Endodermal cell (in vitro differentiated cells): ENCODE measurements around the gene AUTS2. TPM values are rescaled to one million over a fixed set of nuclear protein-coding genes. Genes with fewer than 3 reads are reported as not detected.
A peak's percentile ranks its signal among the peaks of the same experiment; 100 is the strongest.

Experiments
- DNase-seq: peaks from one replicate; pipeline ENCODE4 v3.0.0-alpha.2; 2017
- H3K27ac ChIP-seq: 2 replicates; pipeline ENCODE4 v1.5.1; 2013; ENCODE audit warnings: mild to moderate bottlenecking, low read depth, low read length, moderate library complexity
- H3K27me3 ChIP-seq: 2 replicates; pipeline ENCODE4 v1.6.1; 2013; ENCODE audit warnings: mild to moderate bottlenecking, low read length, moderate library complexity; ENCODE audit not compliant: insufficient read depth, control insufficient read depth, poor library complexity, severe bottlenecking
- H3K36me3 ChIP-seq: 2 replicates; pipeline ENCODE4 v1.7.0; 2013; ENCODE audit warnings: mild to moderate bottlenecking, low read length, moderate library complexity; ENCODE audit not compliant: control insufficient read depth, insufficient read depth
- H3K4me1 ChIP-seq: one replicate; pipeline ENCODE4 v1.7.0; 2013; ENCODE audit warnings: low read length; ENCODE audit not compliant: control insufficient read depth, insufficient read depth
- H3K4me3 ChIP-seq: 2 replicates; pipeline ENCODE4 v1.5.1; 2013; ENCODE audit warnings: mild to moderate bottlenecking, low read length, moderate library complexity
- H3K9ac ChIP-seq: 2 replicates; pipeline ENCODE4 v1.6.1; 2013; ENCODE audit warnings: mild to moderate bottlenecking, low read length, moderate library complexity; ENCODE audit not compliant: poor library complexity, severe bottlenecking; ENCODE audit errors: extremely low read depth
- H3K9me3 ChIP-seq: 2 replicates; pipeline ENCODE4 v1.6.1; 2013; ENCODE audit warnings: mild to moderate bottlenecking, low read length, moderate library complexity; ENCODE audit not compliant: control insufficient read depth
- H3K27ac Mint-ChIP-seq: 2 replicates; pipeline ENCODE4 v1.8.0; 2020; ENCODE audit warnings: mixed read lengths
- H3K27me3 Mint-ChIP-seq: 2 replicates; pipeline ENCODE4 v1.8.0; 2021; ENCODE audit warnings: mild to moderate bottlenecking, mixed read lengths; ENCODE audit not compliant: insufficient read depth
- H3K36me3 Mint-ChIP-seq: 2 replicates; pipeline ENCODE4 v1.8.0; 2020; ENCODE audit warnings: low read depth, mixed read lengths
- H3K4me1 Mint-ChIP-seq: 2 replicates; pipeline ENCODE4 v1.8.0; 2020; ENCODE audit warnings: mixed read lengths
- H3K4me3 Mint-ChIP-seq: 2 replicates; pipeline ENCODE4 v1.8.0; 2020; ENCODE audit warnings: mild to moderate bottlenecking, moderate library complexity, mixed read lengths
- H3K9me3 Mint-ChIP-seq: 2 replicates; pipeline ENCODE4 v1.8.0; 2020; ENCODE audit warnings: mild to moderate bottlenecking, mixed read lengths
- CTCF ChIP-seq: fragments of 200-600 bp; sonication (generic); conservative IDR thresholded peaks from 2 replicates; pipeline ENCODE4 v1.5.0; 2021; ENCODE audit warnings: antibody characterized with exemption, mild to moderate bottlenecking
- WGBS, 2 experiments: methylation state at CpG; one replicate each; pipeline versions ENCODE4 v1.1.5 to v1.1.7; 2013; ENCODE audit warnings: missing lambda C conversion rate in 2 of 2, mixed read lengths in 1 of 2; ENCODE audit not compliant: insufficient coverage in 1 of 2, insufficient read length in 1 of 2; 5-methylcytosine and 5-hydroxymethylcytosine counted together
- total RNA-seq, 2 donors: library from RNA; stranded (reverse); fragmentation: NEBNext Ultra II Directional in 1 of 2; extraction: Animal tissue kit (Norgen Biotek cat#: 25700) in 1 of 2; gene quantifications; 2 replicates in 1 of 2; 3 replicates in 1 of 2; pipeline ENCODE4 v1.2.1, GENCODE V29; 2021

AUTS2 gene
- total RNA-seq, 2 donors from 2014 or later = 76.8 to 106 TPM

DNA sequence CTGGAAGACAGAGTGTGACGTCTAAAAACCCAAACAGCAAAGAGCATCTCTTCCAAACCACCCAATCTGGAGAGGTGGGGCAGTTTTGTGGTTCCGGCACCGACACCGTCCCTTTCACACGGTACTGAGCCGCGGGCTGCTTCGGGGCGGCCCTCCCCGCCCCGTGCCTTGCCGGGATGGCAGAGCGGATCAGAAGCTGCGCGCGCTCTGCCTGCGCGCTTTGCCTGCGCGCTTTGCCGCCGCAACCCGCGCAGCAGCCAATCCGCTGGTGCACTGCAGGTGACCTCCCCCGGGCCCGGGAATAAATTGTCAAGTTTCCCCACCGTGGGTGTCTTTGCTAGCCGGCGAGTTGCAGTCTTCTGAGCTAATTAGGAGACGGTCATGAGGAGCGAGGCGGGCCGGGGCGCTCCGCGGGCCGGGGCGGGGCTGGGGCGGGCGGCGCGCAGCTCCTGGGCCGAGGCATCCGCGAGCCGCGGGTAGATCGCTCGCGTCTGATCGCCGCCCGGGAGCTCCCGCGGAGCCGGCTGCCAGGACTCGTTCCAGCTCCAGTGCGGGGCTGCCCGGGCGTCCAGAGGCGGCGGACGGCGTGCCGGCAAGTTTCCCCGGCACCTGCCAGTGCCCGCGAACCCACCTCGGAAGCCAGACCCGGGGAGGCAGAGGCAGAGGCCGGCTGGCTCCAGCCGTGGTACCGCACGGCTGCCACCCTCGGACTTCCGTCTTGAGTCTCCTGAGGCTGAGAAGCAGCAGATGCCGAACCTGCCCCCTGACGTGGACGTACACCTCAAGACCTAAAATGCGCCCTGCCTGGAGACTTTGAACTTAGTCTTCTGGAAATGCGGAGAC is 997.7 kb downstream of the AUTS2 start:
- H3K36me3 Mint-ChIP-seq = peaks cover 5% of the 10 kb centered on the region
- peak overlapping the region; percentile 51 for H3K4me3 Mint-ChIP-seq
- peak; percentile 86 for DNase-seq
- no peak overlapping the region for H3K27ac Mint-ChIP-seq
- Histone ChIP-seq H3K9ac (peak overlapping the region; percentile 22), H3K27ac (no peak overlapping the region), H3K4me3 (peak overlapping the region; percentile 82), H3K36me3 (peaks cover 5% of the 10 kb centered on the region), H3K9me3 (peaks cover 6% of the 10 kb centered on the region), H3K4me1 (no peaks in the 10 kb centered on the region), H3K27me3 (peaks cover 62% of the 10 kb centered on the region)
- TF ChIP-seq CTCF = no peak
- peaks cover 80% of the 10 kb centered on the region for H3K27me3 Mint-ChIP-seq
- H3K4me1 Mint-ChIP-seq = peaks cover 19% of the 10 kb centered on the region
- peaks cover 6% of the 10 kb centered on the region for H3K9me3 Mint-ChIP-seq
- 1 to 2% methylated on average over 6 to 82 of the region's 82 CpGs for WGBS, 2 experiments

DNA sequence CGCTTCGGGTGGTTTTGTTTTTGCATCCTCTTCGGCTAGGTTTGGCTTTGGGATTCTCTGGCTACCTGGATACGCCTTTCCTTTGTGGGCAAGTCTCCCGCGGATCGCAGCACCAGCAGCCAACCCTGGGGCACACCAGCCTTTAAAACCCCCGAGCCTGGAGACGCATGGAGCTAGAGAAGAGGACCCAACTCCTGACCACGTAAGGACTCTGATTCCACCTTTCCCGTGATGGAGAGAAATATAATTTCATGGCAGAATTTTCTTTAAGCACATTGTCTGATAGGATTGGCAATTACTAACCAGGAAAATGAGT is 998.3 kb downstream of the AUTS2 start:
- Mint-ChIP-seq H3K27me3 (peaks cover 84% of the 10 kb centered on the region), H3K9me3 (peaks cover 11% of the 10 kb centered on the region), H3K4me3 (peak overlapping the region; percentile 51), H3K4me1 (peaks cover 17% of the 10 kb centered on the region), H3K27ac (no peak overlapping the region), H3K36me3 (peaks cover 9% of the 10 kb centered on the region)
- peaks cover 62% of the 10 kb centered on the region for H3K27me3 ChIP-seq
- peak overlapping the region; percentile 82 for H3K4me3 ChIP-seq
- peak overlapping the region; percentile 22 for H3K9ac ChIP-seq
- TF ChIP-seq CTCF = no peak
- H3K9me3 ChIP-seq = peaks cover 11% of the 10 kb centered on the region
- no peak overlapping the region for H3K27ac ChIP-seq
- no peak for DNase-seq
- H3K4me1 ChIP-seq = no peaks in the 10 kb centered on the region
- 0 to 8% methylated on average over 2 to 11 of the region's 11 CpGs for WGBS, 2 experiments
- peaks cover 8% of the 10 kb centered on the region for H3K36me3 ChIP-seq

DNA sequence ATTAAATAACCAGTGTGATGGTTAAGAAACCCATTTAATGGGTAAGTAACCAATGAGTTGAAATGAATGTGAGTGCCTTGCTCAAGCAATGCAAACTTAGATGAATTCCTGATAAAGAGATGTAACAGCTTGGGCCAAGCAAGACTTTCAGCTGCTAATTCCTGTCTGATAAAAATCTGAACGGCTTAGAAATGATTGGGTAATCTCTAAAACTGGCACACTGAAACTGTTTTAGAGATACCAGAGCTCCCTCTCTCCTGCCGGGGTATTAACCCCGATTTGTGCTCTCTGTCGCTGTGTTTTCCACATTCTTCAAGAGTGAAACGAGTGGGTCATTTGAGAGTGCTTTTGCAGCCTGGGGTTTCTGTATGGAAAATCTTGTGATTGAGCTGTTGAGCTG is 998.8 kb downstream of the AUTS2 start:
- Mint-ChIP-seq H3K4me3 (peak overlapping the region; percentile 51), H3K9me3 (peaks cover 12% of the 10 kb centered on the region), H3K36me3 (peaks cover 9% of the 10 kb centered on the region), H3K4me1 (peaks cover 16% of the 10 kb centered on the region), H3K27me3 (peaks cover 85% of the 10 kb centered on the region), H3K27ac (no peak overlapping the region)
- peak overlapping the region; percentile 82 for H3K4me3 ChIP-seq
- H3K36me3 ChIP-seq = peaks cover 8% of the 10 kb centered on the region
- 27 to 33% methylated on average over 5 of the region's 5 CpGs for WGBS, 2 experiments
- no peak for TF ChIP-seq CTCF
- no peak overlapping the region for H3K9ac ChIP-seq
- H3K4me1 ChIP-seq = no peaks in the 10 kb centered on the region
- H3K27me3 ChIP-seq = peaks cover 62% of the 10 kb centered on the region
- DNase-seq = no peak
- no peak overlapping the region for H3K27ac ChIP-seq
- peaks cover 11% of the 10 kb centered on the region for H3K9me3 ChIP-seq
